Adipose tissue (tissue), 3 donors: ENCODE results near the gene PNMA8A. TPM values are rescaled to one million over a fixed set of nuclear protein-coding genes. Genes with fewer than 3 reads are reported as not detected.

Source experiments
- H3K27ac ChIP-seq: one replicate; pipeline ENCODE4 v1.5.1; 2013; ENCODE audit warnings: low read depth, low read length
- WGBS, 3 donors: extraction: QIAGEN DNeasy Blood & Tissue Kit; methylation state at CpG; one replicate each; pipeline ENCODE4 v1.1.7; 2013; 5-methylcytosine and 5-hydroxymethylcytosine counted together
- polyA plus RNA-seq, 3 donors: library from polyadenylated mRNA; stranded (reverse); fragments of 200-250 nt; gene quantifications; one replicate each; pipeline ENCODE4 v1.2.3, GENCODE V29; 2013
- donor health status: healthy with polysubstance abuse.
- donor health status: Bipolar disorder and iron deficiency.
- donor health status: healthy.

Gene PNMA8A
- polyA plus RNA-seq, 3 donors: 0.13 to 3.7 (median 2.2) TPM

- WGBS, 3 donors: 52 to 83% (median 65%) methylated on average over 66 to 67 of the region's 67 CpGs
- H3K27ac ChIP-seq: no peak overlapping the region
Observed at GRCh38 chr19:46494146-46494940, 23.0 kb upstream of the PNMA8A start.

GRCh38 chr19:46493236-46494145 lies 22.1 kb upstream of the PNMA8A start:
- H3K27ac ChIP-seq: no peak overlapping the region

GRCh38 chr19:46492841-46493235 lies 21.5 kb upstream of the PNMA8A start:
- WGBS, 3 donors: 21 to 65% (median 26%) methylated on average over 11 to 17 of the region's 17 CpGs
- no peak overlapping the region for H3K27ac ChIP-seq

More at GRCh38 chr19:46493236-46494145, 22.1 kb upstream of the PNMA8A start:
- 6 to 56% (median 6%) methylated on average over 57 to 92 of the region's 92 CpGs for WGBS, 3 donors

GRCh38 chr19:46491975-46492682 lies 20.8 kb upstream of the PNMA8A start:
- H3K27ac ChIP-seq: no peak overlapping the region
- 59 to 78% (median 59%) methylated on average over 18 of the region's 18 CpGs for WGBS, 3 donors

- WGBS, 3 donors: 80 to 83% (median 83%) methylated on average over 9 of the region's 9 CpGs
- no peak overlapping the region for H3K27ac ChIP-seq
Observed at GRCh38 chr19:46490774-46491173, 19.4 kb upstream of the PNMA8A start.

- no peak overlapping the region for H3K27ac ChIP-seq
- 7 to 11% (median 10%) methylated on average over 49 to 52 of the region's 52 CpGs for WGBS, 3 donors
Observed at GRCh38 chr19:46489445-46490272, 18.3 kb upstream of the PNMA8A start.

GRCh38 chr19:46488551-46488950 lies 17.2 kb upstream of the PNMA8A start:
- H3K27ac ChIP-seq: no peak overlapping the region
- 43 to 55% (median 46%) methylated on average over 11 of the region's 11 CpGs for WGBS, 3 donors

- H3K27ac ChIP-seq: no peak overlapping the region
- WGBS, 3 donors: 4 to 6% (median 5%) methylated on average over 35 to 38 of the region's 38 CpGs
Observed at GRCh38 chr19:46487802-46488445, 16.6 kb upstream of the PNMA8A start.

- WGBS, 3 donors: 12 to 14% (median 13%) methylated on average over 19 of the region's 19 CpGs
- no peak overlapping the region for H3K27ac ChIP-seq
Observed at GRCh38 chr19:46487178-46487801, 15.9 kb upstream of the PNMA8A start.

GRCh38 chr19:46486358-46486757 lies 15.0 kb upstream of the PNMA8A start:
- WGBS, 3 donors: 79 to 84% (median 83%) methylated on average over 3 of the region's 3 CpGs
- H3K27ac ChIP-seq: no peak overlapping the region

GRCh38 chr19:46484656-46485055 lies 13.3 kb upstream of the PNMA8A start:
- no peak overlapping the region for H3K27ac ChIP-seq
- 61 to 71% (median 67%) methylated on average over 4 of the region's 4 CpGs for whole genome bisulfite sequencing, 3 donors

- H3K27ac ChIP-seq: no peak overlapping the region
- 37 to 49% (median 45%) methylated on average over 3 of the region's 3 CpGs for WGBS, 3 donors
Observed at GRCh38 chr19:46482631-46483030, 11.3 kb upstream of the PNMA8A start.

- WGBS, 3 donors: 35 to 67% (median 49%) methylated on average over 5 of the region's 5 CpGs
- no peak overlapping the region for H3K27ac ChIP-seq
Observed at GRCh38 chr19:46481947-46482346, 10.6 kb upstream of the PNMA8A start.

GRCh38 chr19:46481223-46481848 lies 10.0 kb upstream of the PNMA8A start:
- 54 to 71% (median 55%) methylated on average over 16 of the region's 16 CpGs for WGBS, 3 donors

GRCh38 chr19:46480415-46480814 lies 9.1 kb upstream of the PNMA8A start:
- WGBS, 3 donors: 31 to 50% (median 40%) methylated on average over 12 of the region's 12 CpGs

More at GRCh38 chr19:46481223-46481848, 10.0 kb upstream of the PNMA8A start:
- no peak overlapping the region for H3K27ac ChIP-seq

GRCh38 chr19:46478356-46478986 lies 7.1 kb upstream of the PNMA8A start:
- WGBS, 3 donors: 36 to 66% (median 53%) methylated on average over 4 of the region's 4 CpGs
- no peak overlapping the region for H3K27ac ChIP-seq

More at GRCh38 chr19:46480415-46480814, 9.1 kb upstream of the PNMA8A start:
- no peak overlapping the region for H3K27ac ChIP-seq
